Activated T-cell treated with anti-CD3 and anti-CD28 coated beads, Interleukin-2, amount 50 U/mL, for 72 hours (primary cell): ENCODE measurements around the gene CBLB. TPM values are rescaled to one million over a fixed set of nuclear protein-coding genes. Genes with fewer than 3 reads are reported as not detected.

Experiments
- ATAC-seq, 2 donors: fragments of 150-1000 bp; cut with Tn5 transposase; replicated peaks in 1 of 2; 2 replicates each; pipeline ENCODE4 v1.10.0; 2021; ENCODE audit warnings: moderate library complexity in 2 of 2, mild to moderate bottlenecking in 1 of 2
- DNase-seq, 2 donors: peaks; one replicate each; pipeline ENCODE4 v3.0.0; 2021 to 2022; ENCODE audit warnings: mixed read lengths in 1 of 2
- H3K27ac Mint-ChIP-seq: one replicate; pipeline ENCODE4 v1.8.0; 2022; ENCODE audit warnings: mild to moderate bottlenecking, moderate library complexity, mixed read lengths
- H3K27me3 Mint-ChIP-seq: one replicate; pipeline ENCODE4 v1.8.0; 2022; ENCODE audit warnings: low read depth, mixed read lengths
- H3K36me3 Mint-ChIP-seq, 2 donors: one replicate each; pipeline ENCODE4 v1.8.0; 2022; ENCODE audit warnings: mixed read lengths in 2 of 2, mild to moderate bottlenecking in 1 of 2; ENCODE audit not compliant: insufficient read depth in 2 of 2
- H3K4me1 Mint-ChIP-seq: one replicate; pipeline ENCODE4 v1.8.0; 2022; ENCODE audit warnings: low read depth, mixed read lengths
- H3K4me3 Mint-ChIP-seq, 2 donors: one replicate each; pipeline ENCODE4 v1.8.0; 2022; ENCODE audit warnings: mild to moderate bottlenecking in 2 of 2, mixed read lengths in 2 of 2, moderate library complexity in 2 of 2
- H3K9me3 Mint-ChIP-seq, 2 donors: one replicate each; pipeline ENCODE4 v1.8.0; 2022; ENCODE audit warnings: mixed read lengths in 2 of 2
- total RNA-seq, 2 donors: library from RNA; stranded (reverse); gene quantifications; one replicate each; pipeline ENCODE4 v1.2.3, GENCODE V29; 2022

The CBLB gene
- total RNA-seq, 2 donors from 2014 or later = 159 to 191 TPM

DNA sequence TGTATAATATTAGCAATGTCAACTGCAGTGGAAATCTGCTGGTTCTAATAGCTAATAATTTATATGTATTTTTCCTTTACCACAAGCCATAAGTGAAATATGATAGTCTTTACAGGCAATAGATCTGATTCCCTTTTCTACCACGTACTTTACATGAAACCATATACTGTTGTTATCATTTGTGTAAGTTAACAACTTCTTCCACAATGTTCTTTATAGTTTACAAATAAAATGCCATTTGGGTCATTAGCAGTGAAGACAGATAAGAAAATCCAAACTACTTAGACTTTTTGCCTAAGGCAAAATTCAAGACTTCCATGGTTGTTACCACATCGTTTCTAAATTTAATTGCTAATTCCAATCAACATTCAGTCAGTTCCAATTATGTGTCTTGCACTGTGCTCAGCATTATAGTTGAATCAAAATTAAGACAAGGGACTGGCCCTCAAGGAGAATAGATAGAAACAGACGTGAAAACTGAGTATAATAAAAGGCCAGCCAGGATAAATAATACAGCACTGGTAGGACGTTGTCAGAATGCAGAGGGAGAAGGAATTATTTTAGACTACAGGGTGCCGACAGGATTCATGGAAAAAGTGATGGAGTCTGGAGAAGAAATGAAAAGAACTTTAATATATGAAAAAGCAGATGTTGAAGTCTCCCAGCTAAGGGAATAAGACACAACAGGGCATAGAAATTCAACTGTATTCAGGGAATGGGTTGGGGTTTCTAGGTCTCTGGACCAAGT, 252.3 kb downstream of the CBLB start:
- no peaks in the 10 kb centered on the region for H3K36me3 Mint-ChIP-seq
- no peak overlapping the region for H3K4me3 Mint-ChIP-seq
- H3K4me1 Mint-ChIP-seq = no peaks in the 10 kb centered on the region
- no peak for DNase-seq
- H3K9me3 Mint-ChIP-seq = no peaks in the 10 kb centered on the region
- ATAC-seq = no peak
- no peaks in the 10 kb centered on the region for H3K27me3 Mint-ChIP-seq
- H3K27ac Mint-ChIP-seq = no peak overlapping the region

DNA sequence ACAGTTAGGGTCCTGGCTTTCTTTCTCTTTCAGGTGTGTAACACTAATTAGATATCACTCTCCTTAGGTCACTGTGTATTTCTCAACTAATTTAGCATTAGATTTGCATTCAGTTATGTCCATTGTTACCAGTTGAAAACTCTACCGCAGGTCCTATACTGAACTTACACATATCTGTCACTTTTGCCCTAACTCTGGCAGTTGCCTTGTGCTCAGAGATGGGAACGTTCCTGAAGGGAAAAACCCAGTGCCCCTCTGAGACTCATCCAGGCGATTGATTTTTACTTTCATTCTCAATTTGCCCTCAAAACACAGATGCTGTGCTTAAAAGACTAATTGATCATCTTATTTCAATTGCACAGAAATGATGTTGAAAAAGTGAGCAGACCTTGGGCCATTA, 253.0 kb downstream of the CBLB start:
- Mint-ChIP-seq H3K27ac (no peak overlapping the region), H3K9me3 (no peaks in the 10 kb centered on the region), H3K27me3 (no peaks in the 10 kb centered on the region), H3K36me3 (no peaks in the 10 kb centered on the region), H3K4me1 (no peaks in the 10 kb centered on the region), H3K4me3 (no peak overlapping the region)
- ATAC-seq = no peak
- DNase-seq = no peak

DNA sequence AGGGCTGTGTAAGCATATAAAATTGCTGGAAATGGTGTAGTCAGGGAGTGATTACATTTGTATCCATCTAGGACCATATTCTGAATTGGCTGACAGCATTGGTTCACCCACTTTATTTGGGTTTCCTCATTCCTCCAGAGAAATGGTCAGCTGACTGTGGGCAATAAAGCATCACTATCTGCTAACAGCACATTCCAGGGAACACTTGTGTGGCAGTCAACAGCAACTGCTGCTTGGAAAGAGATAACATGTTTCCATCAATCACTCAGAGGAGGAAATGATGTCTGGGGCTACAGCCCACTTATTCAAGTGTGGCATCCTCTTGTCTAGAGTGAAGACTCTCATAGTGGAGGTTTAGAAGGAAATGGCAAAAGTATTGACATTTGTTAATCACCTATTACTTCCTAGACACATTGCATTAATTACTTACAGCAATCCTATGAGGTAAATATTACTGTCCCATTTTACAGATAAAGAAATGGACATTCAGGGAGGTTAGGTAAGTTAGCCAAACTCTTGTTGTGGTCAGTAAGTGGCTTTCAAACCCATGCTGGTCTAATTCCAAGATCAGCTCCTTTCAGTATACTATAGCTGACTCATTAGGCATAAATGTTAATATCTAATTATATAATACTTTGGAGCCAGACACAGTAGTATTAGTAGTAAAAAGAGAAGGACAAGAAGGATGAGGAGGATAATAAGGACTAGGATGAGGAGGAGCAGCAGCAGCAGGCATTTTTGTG, 254.4 kb downstream of the CBLB start:
- Mint-ChIP-seq H3K27ac (no peak overlapping the region), H3K36me3 (no peaks in the 10 kb centered on the region), H3K4me3 (no peak overlapping the region), H3K4me1 (no peaks in the 10 kb centered on the region), H3K9me3 (no peaks in the 10 kb centered on the region), H3K27me3 (no peaks in the 10 kb centered on the region)
- no peak for ATAC-seq
- DNase-seq = no peak

GRCh38 chr3:105613120-105613519, 255.7 kb downstream of the CBLB start:
- Mint-ChIP-seq H3K27ac (no peak overlapping the region), H3K4me1 (no peaks in the 10 kb centered on the region), H3K36me3 (no peaks in the 10 kb centered on the region)

DNA sequence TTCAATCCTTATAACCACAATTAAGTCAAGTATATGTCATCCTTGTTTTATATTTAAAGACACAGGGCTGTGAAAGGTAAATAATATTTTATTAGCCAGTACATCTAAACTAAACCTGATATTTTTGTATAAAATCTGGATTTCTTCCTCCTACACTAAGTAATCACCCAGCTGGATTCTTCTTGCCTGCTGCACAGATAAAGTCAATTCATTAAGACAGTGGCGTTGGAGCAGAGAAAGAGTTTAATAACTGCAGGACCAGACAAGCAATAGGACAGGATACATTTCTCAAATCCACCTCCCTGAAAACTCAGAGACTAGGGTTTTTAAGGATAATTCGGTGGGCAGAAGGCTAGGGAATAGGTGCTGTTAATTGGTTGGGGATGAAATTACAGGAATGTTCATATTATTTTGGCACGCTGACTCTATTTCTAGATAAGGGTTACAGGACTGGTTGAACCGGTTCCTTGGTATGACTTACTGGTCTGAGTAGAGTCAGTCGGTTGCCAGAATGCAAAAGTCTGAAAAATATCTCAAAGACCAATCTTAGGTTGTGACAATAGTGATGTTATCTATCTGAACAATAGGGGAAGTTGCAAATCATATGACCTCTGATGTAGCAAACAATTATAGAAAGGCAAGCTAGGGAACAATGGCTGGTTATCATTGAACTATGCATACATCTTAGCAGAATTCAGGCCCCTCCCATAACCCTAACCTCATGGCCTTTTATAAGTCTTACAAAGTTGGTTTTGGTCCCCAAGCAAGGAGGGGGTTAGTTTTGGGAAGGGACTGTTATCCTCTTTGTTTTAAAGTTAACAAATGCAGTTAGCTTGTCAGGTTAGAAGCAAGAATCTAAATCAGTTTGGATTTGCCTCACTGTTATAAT, 257.3 kb downstream of the CBLB start:
- Mint-ChIP-seq H3K27me3 (no peaks in the 10 kb centered on the region), H3K27ac (no peak overlapping the region), H3K4me3 (no peak overlapping the region), H3K4me1 (no peaks in the 10 kb centered on the region), H3K36me3 (no peaks in the 10 kb centered on the region), H3K9me3 (no peaks in the 10 kb centered on the region)
- ATAC-seq (no peak), DNase-seq (no peak)

More at GRCh38 chr3:105613120-105613519, 255.7 kb downstream of the CBLB start:
- ATAC-seq = no peak
- no peak for DNase-seq
- Mint-ChIP-seq H3K27me3 (no peaks in the 10 kb centered on the region), H3K9me3 (no peaks in the 10 kb centered on the region), H3K4me3 (no peak overlapping the region)

DNA sequence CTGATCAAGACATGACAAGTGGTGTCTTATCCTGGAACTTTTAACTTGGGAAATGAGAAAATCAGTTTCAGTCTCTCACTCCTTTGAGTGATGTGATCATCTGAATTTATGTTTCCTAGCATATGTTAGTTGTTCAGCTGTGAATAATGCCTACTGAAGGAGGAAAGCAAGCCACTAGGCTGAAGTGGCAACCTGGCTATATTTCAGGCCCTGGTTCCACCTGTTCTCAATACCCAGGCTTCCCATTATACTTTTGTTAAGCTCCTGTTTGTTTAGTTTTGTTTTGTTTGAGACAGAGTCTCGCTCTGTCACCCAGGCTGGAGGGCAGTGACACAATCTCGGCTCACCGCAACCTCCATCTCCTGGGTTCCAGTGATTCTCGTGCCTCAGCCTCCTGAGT, 258.3 kb downstream of the CBLB start:
- ATAC-seq = no peak
- Mint-ChIP-seq H3K36me3 (no peaks in the 10 kb centered on the region), H3K4me1 (no peaks in the 10 kb centered on the region), H3K27ac (no peak overlapping the region), H3K4me3 (no peak overlapping the region), H3K27me3 (no peaks in the 10 kb centered on the region), H3K9me3 (no peaks in the 10 kb centered on the region)
- DNase-seq = no peak

DNA sequence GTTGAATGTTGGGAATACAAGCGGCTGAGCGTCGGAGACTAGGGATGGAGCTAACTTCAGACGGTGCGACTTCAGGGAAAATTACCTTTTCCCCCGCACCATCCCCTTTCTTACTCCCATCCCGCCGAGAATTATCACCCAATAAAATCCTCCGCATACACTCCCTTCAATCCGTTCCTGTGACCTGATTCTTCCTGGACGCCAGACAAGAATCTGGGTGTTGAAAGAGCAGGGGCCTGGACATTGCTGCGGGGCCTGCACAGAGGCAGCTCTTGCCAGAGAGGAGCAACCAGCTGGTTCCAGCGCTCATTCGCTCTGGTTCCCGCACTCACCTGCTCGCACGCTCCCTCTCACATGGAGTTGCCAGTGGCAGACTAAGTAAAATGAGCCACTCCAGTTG, 260.2 kb downstream of the CBLB start:
- Mint-ChIP-seq H3K9me3 (no peaks in the 10 kb centered on the region), H3K4me3 (no peak overlapping the region), H3K4me1 (no peaks in the 10 kb centered on the region), H3K36me3 (no peaks in the 10 kb centered on the region), H3K27ac (no peak overlapping the region), H3K27me3 (no peaks in the 10 kb centered on the region)
- ATAC-seq = no peak
- no peak for DNase-seq

- DNase-seq = no peak
- no peaks in the 10 kb centered on the region for H3K27me3 Mint-ChIP-seq
- no peak for ATAC-seq
- no peaks in the 10 kb centered on the region for H3K4me1 Mint-ChIP-seq
- H3K4me3 Mint-ChIP-seq = no peak overlapping the region
- H3K9me3 Mint-ChIP-seq = no peaks in the 10 kb centered on the region
- no peak overlapping the region for H3K27ac Mint-ChIP-seq
- H3K36me3 Mint-ChIP-seq = no peaks in the 10 kb centered on the region
These were observed 262.8 kb downstream of the CBLB start for GRCh38 chr3:105606016-105606415.
